GM12874 (cell line): Measurements from ENCODE around the gene IFNAR2.

Source experiments
- TF ChIP-seq, protein P1 (sequence below): IDR thresholded peaks from 2 replicates; pipeline ENCODE4 v1.5.1; 2011; ENCODE audit warnings: low read depth, mild to moderate bottlenecking, control low read depth, low read length, moderate library complexity; ENCODE audit not compliant: insufficient read depth

The IFNAR2 gene

DNA sequence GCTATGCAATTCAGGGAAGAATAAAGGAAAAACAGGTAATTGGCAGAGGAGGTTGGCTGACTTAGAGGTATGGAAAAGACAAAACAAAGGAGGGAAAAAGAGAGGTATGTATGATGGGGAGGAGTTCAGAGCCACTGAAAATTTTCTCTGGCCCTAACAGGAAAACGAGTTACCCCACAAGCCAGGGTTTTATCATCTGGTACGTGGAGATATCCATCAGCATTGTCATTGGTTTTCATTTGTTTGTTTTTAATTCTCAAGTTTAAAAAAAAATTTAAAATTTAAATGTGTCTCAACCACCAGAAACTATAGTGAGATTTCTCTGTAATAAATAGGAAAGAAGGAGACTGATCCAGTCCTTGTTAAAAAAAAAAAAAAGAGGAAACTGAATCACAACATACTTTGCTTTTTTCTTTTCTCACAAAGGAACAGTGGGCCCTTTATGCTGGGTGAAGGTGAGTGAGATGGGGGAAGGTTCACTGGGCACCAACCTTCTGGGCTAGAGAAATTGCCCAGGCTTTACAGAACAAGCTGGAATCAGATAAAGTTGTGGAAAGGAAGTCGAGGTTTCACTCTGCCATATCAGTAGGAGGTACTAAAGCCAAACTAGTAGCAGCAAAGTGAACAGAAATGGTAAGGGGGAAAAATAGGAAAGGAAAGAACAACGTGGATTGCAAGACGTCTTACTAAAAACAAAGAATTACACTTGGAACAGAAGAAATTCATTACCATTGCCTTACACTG is 2.7 kb downstream of the IFNAR2 start:
- TF ChIP-seq, protein P1, sequence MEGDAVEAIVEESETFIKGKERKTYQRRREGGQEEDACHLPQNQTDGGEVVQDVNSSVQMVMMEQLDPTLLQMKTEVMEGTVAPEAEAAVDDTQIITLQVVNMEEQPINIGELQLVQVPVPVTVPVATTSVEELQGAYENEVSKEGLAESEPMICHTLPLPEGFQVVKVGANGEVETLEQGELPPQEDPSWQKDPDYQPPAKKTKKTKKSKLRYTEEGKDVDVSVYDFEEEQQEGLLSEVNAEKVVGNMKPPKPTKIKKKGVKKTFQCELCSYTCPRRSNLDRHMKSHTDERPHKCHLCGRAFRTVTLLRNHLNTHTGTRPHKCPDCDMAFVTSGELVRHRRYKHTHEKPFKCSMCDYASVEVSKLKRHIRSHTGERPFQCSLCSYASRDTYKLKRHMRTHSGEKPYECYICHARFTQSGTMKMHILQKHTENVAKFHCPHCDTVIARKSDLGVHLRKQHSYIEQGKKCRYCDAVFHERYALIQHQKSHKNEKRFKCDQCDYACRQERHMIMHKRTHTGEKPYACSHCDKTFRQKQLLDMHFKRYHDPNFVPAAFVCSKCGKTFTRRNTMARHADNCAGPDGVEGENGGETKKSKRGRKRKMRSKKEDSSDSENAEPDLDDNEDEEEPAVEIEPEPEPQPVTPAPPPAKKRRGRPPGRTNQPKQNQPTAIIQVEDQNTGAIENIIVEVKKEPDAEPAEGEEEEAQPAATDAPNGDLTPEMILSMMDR = no peak

DNA sequence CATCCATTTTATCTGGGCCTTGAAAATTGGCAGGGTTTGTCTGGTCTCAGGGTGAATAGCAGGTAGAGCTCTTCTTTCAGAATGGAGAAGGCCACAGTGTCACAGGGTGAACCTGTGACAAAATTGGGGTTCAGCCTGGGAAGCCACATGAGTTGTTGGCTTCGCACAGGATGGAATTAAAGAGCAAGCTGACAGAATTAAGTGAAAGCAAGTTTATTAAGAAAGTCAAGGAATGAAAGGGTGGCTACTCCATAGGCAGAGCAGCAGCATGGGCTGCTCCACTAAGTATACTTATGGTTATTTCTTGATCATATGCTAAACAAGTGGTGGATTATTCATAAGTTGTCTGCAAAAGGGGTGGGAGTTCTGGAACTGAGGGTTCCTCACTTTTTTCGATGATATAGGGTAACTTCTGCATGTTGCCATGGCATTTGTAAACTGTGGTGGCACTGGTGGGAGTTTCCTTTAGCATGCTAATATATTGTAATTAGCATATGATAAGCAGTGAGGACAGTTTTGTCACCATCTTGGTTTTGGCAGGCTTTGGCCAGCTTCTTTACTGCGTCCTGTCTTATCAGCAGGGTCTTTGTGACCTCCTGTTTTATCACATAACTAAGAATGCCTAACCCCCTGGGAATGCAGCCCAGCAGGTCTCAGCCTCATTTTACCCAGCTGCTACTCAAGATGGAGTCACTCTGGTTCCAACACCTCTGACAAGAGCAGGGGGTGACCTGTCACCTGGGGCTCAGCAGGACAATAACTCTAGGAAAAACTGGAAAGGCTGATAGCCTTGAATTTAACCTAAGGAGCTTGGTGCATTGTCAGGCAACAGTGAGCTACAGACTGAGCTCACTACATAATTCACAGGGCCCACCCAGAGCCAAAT is 5.1 kb downstream of the IFNAR2 start:
- TF ChIP-seq, protein P1 = no peak

DNA sequence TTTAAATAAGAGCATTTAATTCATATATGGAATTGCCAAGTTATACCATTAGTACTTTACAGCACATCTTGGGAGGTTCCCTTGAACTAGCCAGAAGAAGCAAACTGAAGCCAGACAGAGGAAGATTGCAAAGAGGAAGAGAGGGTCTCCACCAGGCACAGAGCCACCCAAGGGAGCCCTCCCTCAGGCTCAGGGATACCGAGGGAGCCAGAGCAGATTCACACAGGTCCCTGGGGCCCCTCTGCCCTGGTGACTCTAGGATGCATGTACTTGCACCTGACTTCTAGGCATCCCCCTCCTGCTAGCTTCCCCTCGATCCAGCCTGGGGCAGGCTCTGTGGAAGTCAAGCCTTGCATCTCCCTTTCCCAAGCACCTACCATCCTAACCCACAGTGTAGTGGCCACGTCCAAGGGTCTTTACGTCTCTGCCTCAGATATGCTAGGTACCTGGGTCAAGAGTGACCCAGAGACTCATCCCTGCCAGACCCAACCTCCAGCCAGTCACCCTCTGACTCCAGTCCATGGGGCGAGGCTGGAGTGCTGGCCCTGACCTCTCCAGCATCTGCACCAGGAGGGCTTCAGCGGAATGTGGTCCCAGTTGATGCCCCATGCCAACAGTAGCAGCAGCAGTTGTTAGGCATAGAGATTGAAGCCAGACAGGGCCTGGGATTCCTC is 6.4 kb downstream of the IFNAR2 start:
- TF ChIP-seq, protein P1 = no peak

DNA sequence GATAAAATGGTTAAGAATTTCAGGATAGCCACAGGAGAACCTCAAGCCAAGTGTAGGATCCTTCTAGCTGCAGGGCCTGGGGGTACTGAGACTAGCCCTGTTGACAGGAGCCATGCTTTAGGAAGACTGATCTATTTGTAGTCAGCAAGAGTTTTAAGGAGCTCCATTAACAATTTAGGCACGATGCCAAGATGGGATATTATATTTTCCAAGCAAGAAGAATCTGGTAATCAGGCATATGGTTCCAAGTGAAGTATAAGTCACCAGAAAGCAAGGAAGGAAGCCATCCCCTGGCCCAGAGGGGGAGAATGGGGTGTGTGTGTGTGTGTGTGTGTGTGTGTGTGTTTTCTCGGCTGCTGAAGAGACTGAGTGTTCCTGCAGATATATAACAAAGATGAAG is 7.0 kb downstream of the IFNAR2 start:
- TF ChIP-seq, protein P1 = no peak

DNA sequence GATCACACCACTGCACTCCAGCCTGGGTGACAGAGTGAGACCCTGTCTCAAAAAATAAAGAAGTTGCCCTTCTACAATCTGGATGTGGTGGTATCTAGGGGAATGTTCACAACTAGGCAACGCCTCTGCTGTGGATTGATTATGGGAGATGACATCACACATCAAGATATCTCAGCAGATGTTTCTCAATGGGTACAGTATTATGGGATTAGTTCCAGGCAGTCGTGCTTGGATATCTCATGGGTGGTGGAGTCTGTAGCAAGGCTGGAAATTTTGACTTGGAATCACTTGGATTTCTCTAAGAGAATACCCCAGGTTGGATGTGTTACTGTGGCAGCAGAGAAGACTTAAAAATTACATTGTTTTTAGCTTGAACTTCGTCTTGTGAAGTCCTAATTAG is 7.7 kb downstream of the IFNAR2 start:
- TF ChIP-seq, protein P1 = no peak

DNA sequence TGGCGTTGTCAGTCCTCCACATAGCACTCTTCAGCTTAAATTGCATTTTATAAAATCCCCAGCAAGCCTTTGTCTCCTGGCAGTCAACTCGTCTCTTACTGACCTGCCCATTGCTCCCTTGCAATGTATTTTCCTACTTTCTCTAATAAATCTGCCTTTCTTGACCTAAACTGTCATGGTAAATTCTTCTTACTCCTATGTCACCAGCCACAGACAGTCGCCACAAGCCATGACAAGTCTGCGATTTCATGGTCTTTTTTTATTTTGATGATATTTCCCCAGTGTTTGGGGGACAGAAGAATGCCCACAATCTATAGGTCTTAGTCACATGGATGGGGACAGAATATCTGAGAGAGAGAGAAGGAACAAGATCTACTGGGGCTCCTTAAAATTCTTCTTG is 8.4 kb downstream of the IFNAR2 start:
- TF ChIP-seq, protein P1 = no peak

DNA sequence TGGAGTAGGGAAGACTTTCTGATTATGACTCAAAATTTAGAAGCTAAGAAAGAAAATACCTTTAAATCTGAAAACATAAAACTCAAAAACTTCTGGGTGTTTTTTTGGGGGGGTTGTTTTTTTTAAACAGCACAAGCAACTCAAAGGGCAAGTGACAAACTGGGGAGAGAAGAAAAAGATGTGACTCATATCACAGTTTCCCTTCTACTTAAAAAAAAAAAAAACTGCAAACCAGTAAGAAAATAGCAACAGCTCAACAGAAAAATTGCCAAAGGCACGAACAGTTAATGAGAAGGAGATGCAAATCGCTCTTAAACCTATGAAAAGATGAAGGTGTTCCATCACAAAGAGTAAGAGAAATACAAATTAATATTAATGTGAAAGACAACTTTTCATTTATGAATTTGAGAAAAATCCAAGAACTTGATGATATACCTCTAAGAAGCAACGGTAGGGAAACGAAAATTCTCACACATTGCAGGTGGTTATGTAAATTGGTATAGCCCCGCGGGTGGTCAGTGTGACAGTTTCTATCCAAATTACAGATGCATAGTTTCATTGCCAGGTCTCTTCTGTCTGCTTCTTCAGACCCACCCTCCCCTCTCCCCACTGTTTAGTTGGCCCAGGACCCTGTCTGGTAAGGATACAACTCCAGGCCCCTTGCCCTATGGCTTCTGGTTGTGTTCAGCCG is 9.0 kb downstream of the IFNAR2 start:
- TF ChIP-seq, protein P1 = no peak
